CD4-positive, alpha-beta T cell treated with Interferon alpha-2 for 1 hour (primary cell): ENCODE data around the gene WFS1.
A peak's percentile ranks its signal among the peaks of the same experiment; 100 is the strongest.

Experiments
- DNase-seq, 2 donors: peaks; one replicate each; pipeline ENCODE4 v3.0.0-alpha.2; 2020 to 2022

Gene WFS1

GRCh38 chr4:6269616-6270511 lies at the start of gene WFS1:
Gene WFS1 (plus strand): TSS chr4:6269850. CDS start chr4:6277456, 7,606 bp downstream.
- peak; percentile 97 to 99 for DNase-seq

GRCh38 chr4:6221301-6221850 lies 48.3 kb upstream of the WFS1 start:
- no peak for DNase-seq

GRCh38 chr4:6221851-6222760 lies 47.5 kb upstream of the WFS1 start:
- peak; percentile 18 to 43 for DNase-seq

- no peak for DNase-seq
Observed at GRCh38 chr4:6222761-6223292, 46.8 kb upstream of the WFS1 start.

- DNase-seq, result no peak
Observed at GRCh38 chr4:6224735-6225134, 44.9 kb upstream of the WFS1 start.

GRCh38 chr4:6225469-6225868 lies 44.2 kb upstream of the WFS1 start:
- no peak for DNase-seq

GRCh38 chr4:6226506-6226905 lies 43.1 kb upstream of the WFS1 start:
- no peak for DNase-seq

- DNase-seq, result no peak
Observed at GRCh38 chr4:6227412-6228157, 42.1 kb upstream of the WFS1 start.

GRCh38 chr4:6228158-6229067 lies 41.2 kb upstream of the WFS1 start:
- no peak for DNase-seq

- no peak for DNase-seq
Observed at GRCh38 chr4:6229095-6229494, 40.6 kb upstream of the WFS1 start.

GRCh38 chr4:6229671-6230501 lies 39.8 kb upstream of the WFS1 start:
- DNase-seq, result no peak

- no peak for DNase-seq
Observed at GRCh38 chr4:6230502-6230785, 39.2 kb upstream of the WFS1 start.

GRCh38 chr4:6230827-6231662 lies 38.6 kb upstream of the WFS1 start:
- no peak for DNase-seq

- no peak for DNase-seq
Observed at GRCh38 chr4:6231663-6232165, 37.9 kb upstream of the WFS1 start.

- no peak for DNase-seq
Observed at GRCh38 chr4:6232836-6233785, 36.5 kb upstream of the WFS1 start.

GRCh38 chr4:6233929-6234328 lies 35.7 kb upstream of the WFS1 start:
- DNase-seq, result no peak

- no peak for DNase-seq
Observed at GRCh38 chr4:6235012-6235411, 34.6 kb upstream of the WFS1 start.
